ENCODE results near the gene HSD17B13.
"Not testable (repeated sequence)": the region's sequence is repeated elsewhere in the genome, so short reads cannot be mapped to it uniquely, and the experiment has no call there.

HSD17B13 gene, protein sequence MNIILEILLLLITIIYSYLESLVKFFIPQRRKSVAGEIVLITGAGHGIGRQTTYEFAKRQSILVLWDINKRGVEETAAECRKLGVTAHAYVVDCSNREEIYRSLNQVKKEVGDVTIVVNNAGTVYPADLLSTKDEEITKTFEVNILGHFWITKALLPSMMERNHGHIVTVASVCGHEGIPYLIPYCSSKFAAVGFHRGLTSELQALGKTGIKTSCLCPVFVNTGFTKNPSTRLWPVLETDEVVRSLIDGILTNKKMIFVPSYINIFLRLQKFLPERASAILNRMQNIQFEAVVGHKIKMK

DNA sequence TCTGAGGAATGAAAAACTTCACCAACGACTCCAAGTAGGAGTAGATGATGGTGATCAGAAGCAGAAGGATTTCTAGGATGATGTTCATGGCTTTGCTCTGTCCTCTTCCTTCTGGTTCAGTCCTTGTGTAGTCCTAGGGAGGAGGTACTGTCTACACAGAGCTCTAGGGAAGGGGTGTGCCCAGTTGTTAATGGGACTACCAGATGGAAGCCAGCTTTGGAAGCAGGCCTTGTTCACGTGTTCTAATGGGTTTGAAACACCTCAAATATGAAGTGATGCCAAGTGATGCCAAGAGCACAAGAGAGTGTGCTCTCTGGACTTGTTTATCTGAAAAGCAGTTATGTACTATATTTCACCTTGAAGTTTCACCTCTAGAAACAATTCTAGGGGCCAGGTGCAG, at the start of gene HSD17B13:
Gene HSD17B13, minus strand, starts transcription at position 129 of the 400 bp plus-strand sequence. Its CDS starts 41 bp downstream, at position 88.
- no peak for DNase-seq (ENCODE audit: low read depth)

DNA sequence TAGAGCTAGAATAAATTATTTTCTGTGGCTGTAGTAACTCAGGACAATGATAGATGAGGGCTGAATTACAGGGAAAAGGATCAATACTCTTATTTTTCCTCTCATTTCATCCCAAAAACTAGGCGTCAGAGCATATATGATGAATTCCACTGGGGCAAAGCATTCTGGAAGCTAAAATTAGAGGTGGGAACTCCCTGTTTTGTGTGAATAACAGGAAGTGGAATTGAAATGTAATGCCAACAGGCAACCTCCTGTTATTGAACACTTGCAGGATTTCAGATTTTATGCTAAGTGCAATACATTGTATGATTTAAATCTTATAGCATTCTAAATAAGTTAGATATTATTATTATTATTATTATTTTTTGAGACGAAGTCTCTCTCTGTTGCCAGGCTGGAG, 47.4 kb upstream of the HSD17B13 start:
- no peak for DNase-seq (ENCODE audit: low read depth)

GRCh38 chr4:87366521-87367162, 44.0 kb upstream of the HSD17B13 start:
- DNase-seq (ENCODE audit: low read depth), result no peak

DNA sequence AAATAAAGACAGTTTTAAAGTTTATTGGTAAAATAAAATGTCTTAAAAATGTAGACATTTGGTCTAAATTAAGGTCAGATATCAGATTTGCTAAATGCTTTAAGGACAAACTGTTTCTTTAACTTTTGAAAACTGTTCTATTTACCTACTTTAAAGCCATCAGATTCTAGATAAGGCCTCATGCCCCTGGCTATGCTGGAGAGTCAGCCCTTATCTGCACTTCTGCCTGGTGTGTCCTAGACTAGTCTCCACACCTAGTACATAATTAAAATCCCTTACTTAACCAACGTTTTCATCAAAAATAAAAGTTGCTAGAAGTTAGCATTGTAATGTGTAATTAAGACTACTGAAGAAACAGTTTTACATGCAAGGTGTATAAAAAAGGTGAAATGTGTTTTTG, 42.7 kb upstream of the HSD17B13 start:
- no peak for DNase-seq (ENCODE audit: low read depth)

DNA sequence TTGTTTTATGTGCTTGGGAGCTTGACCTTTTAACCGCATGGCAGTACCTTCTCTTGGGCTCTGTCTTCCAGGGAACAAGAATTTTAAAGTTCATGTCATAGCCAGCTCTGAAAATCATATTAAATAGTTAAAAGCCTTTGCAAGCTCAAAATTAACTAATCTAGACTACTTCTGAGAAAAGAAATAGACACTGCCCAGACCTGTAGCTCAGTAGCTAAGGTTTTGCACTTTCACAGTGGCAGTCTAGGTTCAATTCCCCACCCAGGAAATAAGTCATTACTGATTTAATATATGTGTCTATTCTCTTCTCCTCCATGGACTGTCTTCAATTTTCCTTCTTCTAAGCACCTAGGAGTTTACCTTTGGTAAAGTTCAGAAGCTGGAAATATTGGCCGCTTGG, 40.9 kb upstream of the HSD17B13 start:
- no peak for DNase-seq (ENCODE audit: low read depth)

- no peak for DNase-seq (ENCODE audit: low read depth)
These were observed 37.8 kb upstream of the HSD17B13 start for GRCh38 chr4:87360338-87360935.

- no peak for DNase-seq (ENCODE audit: low read depth)
These were observed 36.6 kb upstream of the HSD17B13 start for GRCh38 chr4:87359258-87359657.

- no peak for DNase-seq (ENCODE audit: low read depth)
These were observed 34.3 kb upstream of the HSD17B13 start for GRCh38 chr4:87356832-87357526.

- DNase-seq (ENCODE audit: low read depth), result no peak
These were observed 31.8 kb upstream of the HSD17B13 start for GRCh38 chr4:87354168-87355102.

- DNase-seq (ENCODE audit: low read depth), result peak; percentile 8
These were observed 30.9 kb upstream of the HSD17B13 start for GRCh38 chr4:87353592-87353991.

DNA sequence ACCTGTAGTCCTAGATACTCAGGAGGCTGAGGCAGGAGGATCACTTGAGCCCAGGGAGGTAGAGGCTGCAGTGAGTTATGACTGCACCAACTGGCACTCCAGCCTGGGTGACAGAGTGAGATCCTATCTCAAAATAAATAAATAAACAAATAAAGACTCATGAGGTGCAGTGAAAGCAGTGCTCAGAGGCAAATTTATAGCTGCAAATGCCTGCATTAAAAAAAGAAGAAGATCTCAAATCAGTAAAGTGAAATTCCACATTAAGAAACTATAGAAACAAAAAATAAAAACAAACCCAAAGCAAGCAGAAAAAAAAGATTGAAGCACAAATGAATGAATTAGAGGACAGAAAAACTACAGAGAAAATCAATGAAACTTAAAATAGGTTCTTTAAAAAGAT, 22.5 kb upstream of the HSD17B13 start:
- no peak for DNase-seq (ENCODE audit: low read depth)

DNA sequence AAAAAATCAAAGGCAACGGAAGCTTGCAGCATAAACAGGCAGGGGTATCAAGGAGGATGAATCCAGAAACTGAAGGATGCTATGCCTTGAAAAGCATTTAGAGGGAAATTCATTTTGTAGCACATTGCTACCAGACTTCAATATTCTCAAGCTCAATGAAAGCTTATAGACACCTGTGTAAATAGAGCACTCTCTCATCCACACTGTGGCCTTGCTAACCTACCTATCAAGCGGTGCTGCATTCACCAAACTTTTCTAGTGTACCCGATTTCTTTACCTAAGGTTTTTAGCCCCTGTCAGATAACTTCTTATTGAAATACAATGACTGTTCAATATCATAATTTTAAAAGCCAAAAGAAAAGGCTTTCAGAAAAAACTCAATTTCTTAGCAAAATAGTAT, 20.2 kb upstream of the HSD17B13 start:
- no peak for DNase-seq (ENCODE audit: low read depth)

DNA sequence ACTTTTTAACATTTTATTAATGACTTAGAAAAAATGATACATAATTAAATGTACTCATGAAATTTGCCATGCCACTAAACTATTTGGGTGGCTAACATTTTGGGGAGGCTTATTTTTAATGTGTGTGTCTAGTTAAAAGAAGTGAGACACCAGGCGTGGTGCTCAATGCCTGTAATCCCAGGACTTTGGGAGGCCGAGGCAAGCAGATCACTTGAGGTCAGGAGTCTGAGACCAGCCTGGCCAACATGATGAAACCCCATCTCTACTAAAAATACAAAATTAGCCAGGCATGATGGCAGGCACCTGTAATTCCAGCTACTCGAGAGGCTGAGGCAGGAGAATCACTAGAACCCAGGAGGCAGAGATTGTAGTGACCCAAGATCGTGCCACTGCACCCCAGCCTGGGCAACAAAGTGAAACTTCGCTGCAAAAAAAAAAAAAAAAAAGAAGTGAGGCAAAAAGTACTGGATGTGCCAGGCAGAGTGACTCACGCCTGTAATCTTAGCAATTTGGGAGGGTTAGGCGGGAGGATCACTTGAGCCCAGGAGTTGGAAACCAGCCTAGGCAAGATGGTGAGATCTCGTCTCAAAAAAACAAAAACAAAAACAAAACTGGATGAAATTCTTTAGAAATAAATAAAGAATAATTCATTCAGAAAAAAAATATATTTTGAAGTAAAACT, 19.4 kb upstream of the HSD17B13 start:
- DNase-seq (ENCODE audit: low read depth), result not testable (repeated sequence)

GRCh38 chr4:87339440-87339839, 16.8 kb upstream of the HSD17B13 start:
- DNase-seq (ENCODE audit: low read depth), result no peak

- no peak for DNase-seq (ENCODE audit: low read depth)
These were observed 14.7 kb upstream of the HSD17B13 start for GRCh38 chr4:87337361-87337760.

- no peak for DNase-seq (ENCODE audit: low read depth)
These were observed 10.6 kb upstream of the HSD17B13 start for GRCh38 chr4:87333267-87333666.

DNA sequence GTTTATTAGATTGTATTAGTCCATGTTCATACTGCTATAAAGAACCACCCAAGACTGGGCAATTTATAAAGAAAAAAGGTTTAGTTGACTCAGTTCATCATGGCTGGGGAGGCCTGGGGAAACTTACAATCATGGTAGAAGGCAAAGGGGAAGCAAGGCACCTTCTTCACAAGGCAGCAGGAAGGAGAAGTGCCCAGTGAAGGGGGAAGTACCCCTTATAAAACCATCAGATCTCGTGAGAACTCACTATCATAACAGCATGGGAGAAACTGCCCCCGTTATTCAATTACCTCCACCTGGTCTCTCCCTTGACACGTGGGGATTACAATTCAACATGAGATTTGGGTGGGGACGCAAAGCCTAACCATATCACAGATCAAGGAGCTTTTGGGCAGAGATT, 8.1 kb upstream of the HSD17B13 start:
- DNase-seq (ENCODE audit: low read depth), result no peak

GRCh38 chr4:87327136-87327535, 4.5 kb upstream of the HSD17B13 start:
- DNase-seq (ENCODE audit: low read depth), result no peak

DNA sequence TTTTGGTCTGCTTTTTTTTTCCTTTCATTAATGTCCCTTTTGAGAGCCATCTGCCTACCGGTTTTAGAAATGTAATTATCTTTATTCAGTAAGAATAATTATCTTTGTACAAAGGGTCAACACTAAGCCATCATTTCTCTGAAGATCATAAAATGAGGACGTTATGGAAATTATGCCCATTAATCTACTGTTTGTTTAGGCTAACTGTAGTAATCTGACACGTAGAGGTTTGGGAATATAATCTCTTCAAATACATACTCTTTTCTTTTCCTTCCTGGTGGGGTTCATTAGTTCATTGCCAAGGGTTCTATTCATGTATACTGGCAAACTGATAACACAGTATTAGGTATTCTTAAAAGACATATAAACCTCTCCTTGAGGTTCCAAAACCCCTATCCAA, 3.8 kb upstream of the HSD17B13 start:
- no peak for DNase-seq (ENCODE audit: low read depth)

DNA sequence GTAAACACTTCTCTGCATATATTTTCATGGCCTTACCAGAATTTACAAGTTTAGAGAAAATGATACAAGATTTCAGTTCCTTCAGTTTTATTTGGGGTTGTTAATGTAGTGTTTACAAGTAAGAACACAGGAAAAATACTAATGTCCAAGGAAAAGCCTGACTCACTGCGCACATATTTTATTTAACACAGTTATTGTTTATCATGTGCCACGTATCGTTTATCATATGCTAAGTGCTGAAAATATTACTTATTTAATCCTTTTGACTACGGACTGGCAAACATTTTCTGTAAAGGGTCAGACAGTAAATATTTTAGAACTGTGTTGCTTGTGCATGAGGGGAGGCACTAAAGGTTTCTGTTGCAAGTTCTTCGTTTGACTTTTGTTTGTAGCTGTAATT, 794 bp downstream of the HSD17B13 start:
- DNase-seq (ENCODE audit: low read depth), result no peak

GRCh38 chr4:87317527-87317926, 5.2 kb downstream of the HSD17B13 start:
- DNase-seq (ENCODE audit: low read depth), result no peak

Data from activated T-cell treated with anti-CD3 and anti-CD28 coated beads for 48 hours (primary cell).